Activated T-cell treated with anti-CD3 and anti-CD28 coated beads, Interleukin-2, amount 50 U/mL, for 72 hours (primary cell): Measurements from ENCODE around the gene NKAPL. TPM values are rescaled to one million over a fixed set of nuclear protein-coding genes. Genes with fewer than 3 reads are reported as not detected.

Experiments
- ATAC-seq, 2 donors: fragments of 150-1000 bp; cut with Tn5 transposase; replicated peaks in 1 of 2; 2 replicates each; pipeline ENCODE4 v1.10.0; 2021; ENCODE audit warnings: moderate library complexity in 2 of 2, mild to moderate bottlenecking in 1 of 2
- DNase-seq, 2 donors: peaks; one replicate each; pipeline ENCODE4 v3.0.0; 2021 to 2022; ENCODE audit warnings: mixed read lengths in 1 of 2
- H3K27ac Mint-ChIP-seq: one replicate; pipeline ENCODE4 v1.8.0; 2022; ENCODE audit warnings: mild to moderate bottlenecking, moderate library complexity, mixed read lengths
- H3K27me3 Mint-ChIP-seq: one replicate; pipeline ENCODE4 v1.8.0; 2022; ENCODE audit warnings: low read depth, mixed read lengths
- H3K36me3 Mint-ChIP-seq, 2 donors: one replicate each; pipeline ENCODE4 v1.8.0; 2022; ENCODE audit warnings: mixed read lengths in 2 of 2, mild to moderate bottlenecking in 1 of 2; ENCODE audit not compliant: insufficient read depth in 2 of 2
- H3K4me1 Mint-ChIP-seq: one replicate; pipeline ENCODE4 v1.8.0; 2022; ENCODE audit warnings: low read depth, mixed read lengths
- H3K4me3 Mint-ChIP-seq, 2 donors: one replicate each; pipeline ENCODE4 v1.8.0; 2022; ENCODE audit warnings: mild to moderate bottlenecking in 2 of 2, mixed read lengths in 2 of 2, moderate library complexity in 2 of 2
- H3K9me3 Mint-ChIP-seq, 2 donors: one replicate each; pipeline ENCODE4 v1.8.0; 2022; ENCODE audit warnings: mixed read lengths in 2 of 2
- total RNA-seq, 2 donors: library from RNA; stranded (reverse); gene quantifications; one replicate each; pipeline ENCODE4 v1.2.3, GENCODE V29; 2022

The NKAPL gene
- total RNA-seq, 2 donors from 2014 or later: 0.14 TPM; not detected in 1

DNA sequence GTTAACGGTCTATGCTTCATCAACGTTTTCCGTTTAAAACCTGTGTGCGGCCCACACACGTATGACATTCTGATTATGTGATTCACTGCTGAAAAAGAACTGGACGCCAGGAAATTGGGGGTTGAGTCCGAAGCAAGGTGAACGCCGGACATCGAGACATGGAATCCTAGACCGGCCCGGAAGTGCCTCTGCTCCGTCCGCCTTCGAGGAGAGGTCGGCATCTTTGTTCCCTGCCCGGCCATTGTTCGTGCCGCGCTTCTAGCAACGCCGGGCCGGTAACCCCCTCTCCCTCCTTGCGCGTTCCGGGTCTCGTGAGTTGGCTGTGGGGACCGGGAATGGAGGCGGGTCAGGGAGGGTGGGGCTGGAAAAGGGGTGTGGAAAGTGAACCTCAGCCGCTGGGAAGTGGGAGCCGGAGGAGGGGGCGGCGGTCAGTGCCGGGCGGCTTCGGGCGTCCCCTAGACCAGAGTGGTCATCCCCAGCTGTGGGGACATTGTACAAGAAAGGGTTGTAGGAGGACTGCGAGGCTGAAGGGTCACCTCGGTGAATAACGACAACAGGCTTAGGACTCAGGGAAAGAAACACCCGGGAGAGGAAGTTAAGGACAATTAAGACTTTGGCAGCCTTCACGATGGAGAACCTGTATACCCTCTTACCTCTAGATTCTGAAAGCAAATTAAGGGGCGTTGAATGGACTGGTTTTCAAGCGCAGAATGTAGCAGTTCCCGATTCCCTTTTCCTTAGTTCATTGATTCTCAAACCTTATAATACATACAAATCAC lies 33.9 kb upstream of the NKAPL start, which contains the start of gene ZSCAN9:
Gene ZSCAN9, plus strand, starts transcription at position 220 of the 779 bp plus-strand sequence. CDS start 1,810 bp downstream, outside the sequence.
- peaks cover 15% of the 10 kb centered on the region for H3K4me1 Mint-ChIP-seq
- H3K36me3 Mint-ChIP-seq: peaks cover 3 to 5% of the 10 kb centered on the region in 2 donors
- DNase-seq (peak; percentile 64 to 75), ATAC-seq (peak; percentile 83 to 97)
- H3K4me3 Mint-ChIP-seq: peak within 1 kb of the TSS; percentile 82 to 85
- H3K9me3 Mint-ChIP-seq: no peaks in the 10 kb centered on the region
- peaks cover 54% of the 10 kb centered on the region for H3K27me3 Mint-ChIP-seq
- H3K27ac Mint-ChIP-seq: peak within 1 kb of the TSS; percentile 46

DNA sequence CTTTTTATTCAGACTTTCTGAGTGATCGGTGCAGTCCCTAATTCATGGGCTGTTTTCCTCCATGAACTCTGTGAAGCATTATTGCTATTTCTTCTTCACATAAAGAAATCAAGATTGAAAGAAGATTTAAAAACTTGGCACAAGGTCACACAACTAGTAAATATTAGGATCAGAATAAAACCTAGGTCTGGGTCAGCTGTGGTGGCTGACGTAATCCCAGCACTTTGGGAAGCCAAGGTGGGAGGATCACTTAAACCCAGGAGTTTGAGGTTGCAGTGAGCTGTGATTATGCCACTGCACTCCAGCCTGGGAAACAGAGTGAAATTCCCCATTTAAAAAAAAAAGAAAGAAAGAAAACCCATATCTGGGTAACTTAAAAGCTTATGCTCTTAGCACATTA lies 32.6 kb upstream of the NKAPL start:
- DNase-seq: no peak
- Mint-ChIP-seq H3K9me3 (no peaks in the 10 kb centered on the region), H3K4me1 (peaks cover 9% of the 10 kb centered on the region), H3K4me3 (no peak overlapping the region), H3K36me3 (peaks cover 6 to 8% of the 10 kb centered on the region in 2 donors), H3K27me3 (peaks cover 42% of the 10 kb centered on the region), H3K27ac (no peak overlapping the region)
- no peak for ATAC-seq

DNA sequence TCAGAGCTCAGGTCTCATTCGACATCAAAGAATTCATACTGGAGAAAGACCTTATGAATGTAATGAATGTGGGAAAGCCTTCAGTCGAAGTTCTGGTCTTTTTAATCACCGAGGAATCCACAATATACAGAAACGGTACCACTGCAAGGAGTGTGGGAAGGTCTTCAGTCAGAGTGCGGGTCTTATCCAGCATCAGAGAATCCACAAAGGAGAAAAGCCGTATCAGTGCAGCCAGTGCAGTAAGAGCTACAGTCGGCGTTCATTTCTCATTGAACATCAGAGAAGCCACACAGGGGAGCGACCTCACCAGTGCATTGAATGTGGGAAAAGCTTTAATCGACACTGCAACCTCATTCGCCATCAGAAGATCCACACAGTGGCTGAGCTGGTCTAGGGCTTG lies 26.3 kb upstream of the NKAPL start:
- peaks cover 5% of the 10 kb centered on the region for H3K4me1 Mint-ChIP-seq
- H3K4me3 Mint-ChIP-seq: no peak overlapping the region
- ATAC-seq (no peak), DNase-seq (no peak)
- no peaks in the 10 kb centered on the region for H3K27me3 Mint-ChIP-seq
- peaks cover 5 to 8% of the 10 kb centered on the region in 2 donors for H3K36me3 Mint-ChIP-seq
- H3K9me3 Mint-ChIP-seq: no peaks in the 10 kb centered on the region
- H3K27ac Mint-ChIP-seq: no peak overlapping the region

DNA sequence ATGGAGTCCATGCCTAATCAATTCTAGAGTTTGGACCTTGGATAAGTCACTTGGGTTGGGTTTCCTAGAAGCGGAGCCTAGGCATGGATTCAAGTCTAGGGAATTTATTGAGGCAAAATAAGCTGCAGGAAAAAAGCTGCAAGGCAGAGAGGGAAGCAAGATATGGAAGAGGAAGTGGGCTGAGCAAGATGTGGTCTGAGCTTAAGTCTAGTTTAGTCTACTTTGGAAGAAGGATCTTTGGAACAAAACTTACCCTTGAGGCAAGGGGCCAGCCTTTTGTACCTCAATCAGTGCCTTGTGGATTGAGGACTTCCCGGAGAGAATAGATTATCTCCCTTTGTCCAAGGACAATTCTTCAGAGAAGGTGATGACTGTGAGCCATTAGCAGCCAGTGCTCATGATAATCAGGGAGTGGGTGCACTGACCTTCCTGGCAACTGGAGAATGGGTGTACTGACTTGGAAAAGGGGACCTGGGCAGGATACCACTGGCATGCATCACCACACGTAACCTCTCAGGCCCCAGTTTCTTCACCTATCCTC lies 23.1 kb upstream of the NKAPL start:
- ATAC-seq: no peak

DNA sequence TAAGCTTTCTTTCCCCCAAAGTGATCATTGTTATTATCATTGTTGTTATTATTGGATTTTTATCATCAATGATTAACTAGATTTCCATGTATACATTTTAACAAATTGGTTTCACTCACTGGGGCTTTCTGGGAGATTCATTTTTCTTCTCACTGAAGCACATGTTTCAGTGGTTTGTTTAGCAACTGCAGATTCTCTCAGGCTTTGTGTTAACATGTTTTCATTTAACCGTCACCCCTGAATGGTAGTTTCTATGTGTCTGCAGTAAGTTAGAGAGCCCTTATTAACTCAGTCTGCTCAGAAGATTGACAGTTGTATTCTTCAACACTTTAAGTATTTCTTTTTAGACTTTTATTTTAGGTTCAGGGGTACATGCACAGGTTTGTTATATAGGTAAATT lies 19.5 kb upstream of the NKAPL start:
- DNase-seq (no peak), ATAC-seq (no peak)
- no peaks in the 10 kb centered on the region for H3K4me1 Mint-ChIP-seq
- H3K4me3 Mint-ChIP-seq: no peak overlapping the region
- peaks cover 0 to 3% of the 10 kb centered on the region in 2 donors for H3K36me3 Mint-ChIP-seq
- H3K27me3 Mint-ChIP-seq: no peaks in the 10 kb centered on the region
- no peak overlapping the region for H3K27ac Mint-ChIP-seq
- peaks cover 0 to 2% of the 10 kb centered on the region in 2 donors for H3K9me3 Mint-ChIP-seq

More for the DNA sequence above, 23.1 kb upstream of the NKAPL start:
- Mint-ChIP-seq H3K27ac (no peak overlapping the region), H3K27me3 (no peaks in the 10 kb centered on the region), H3K4me3 (no peak overlapping the region), H3K9me3 (peaks cover 0 to 2% of the 10 kb centered on the region in 2 donors), H3K4me1 (peaks cover 5% of the 10 kb centered on the region), H3K36me3 (peaks cover 3 to 4% of the 10 kb centered on the region in 2 donors)
- DNase-seq: no peak

DNA sequence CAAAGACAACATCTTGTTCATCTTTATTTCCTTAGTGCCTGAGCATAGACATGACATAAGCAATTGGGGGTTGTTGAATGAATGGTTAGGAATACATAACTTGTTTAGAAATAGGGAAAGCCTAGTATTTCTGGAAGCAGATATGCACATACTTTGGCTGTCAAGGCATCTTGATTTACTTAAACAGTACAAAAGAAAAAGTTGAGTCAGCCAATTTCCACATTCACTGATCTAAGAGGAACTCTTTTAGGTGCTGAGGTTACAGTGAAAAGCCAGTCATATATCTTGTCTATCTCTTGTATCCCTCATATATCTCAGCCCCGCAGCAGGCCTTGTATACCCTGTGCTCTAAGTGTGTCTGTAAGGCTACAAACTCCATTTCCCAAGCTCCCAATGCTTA lies 18.6 kb upstream of the NKAPL start:
- H3K27me3 Mint-ChIP-seq: no peaks in the 10 kb centered on the region
- DNase-seq (no peak), ATAC-seq (no peak)
- no peaks in the 10 kb centered on the region for H3K4me1 Mint-ChIP-seq
- H3K4me3 Mint-ChIP-seq: no peak overlapping the region
- peaks cover 0 to 2% of the 10 kb centered on the region in 2 donors for H3K9me3 Mint-ChIP-seq
- peaks cover 2 to 6% of the 10 kb centered on the region in 2 donors for H3K36me3 Mint-ChIP-seq
- no peak overlapping the region for H3K27ac Mint-ChIP-seq

DNA sequence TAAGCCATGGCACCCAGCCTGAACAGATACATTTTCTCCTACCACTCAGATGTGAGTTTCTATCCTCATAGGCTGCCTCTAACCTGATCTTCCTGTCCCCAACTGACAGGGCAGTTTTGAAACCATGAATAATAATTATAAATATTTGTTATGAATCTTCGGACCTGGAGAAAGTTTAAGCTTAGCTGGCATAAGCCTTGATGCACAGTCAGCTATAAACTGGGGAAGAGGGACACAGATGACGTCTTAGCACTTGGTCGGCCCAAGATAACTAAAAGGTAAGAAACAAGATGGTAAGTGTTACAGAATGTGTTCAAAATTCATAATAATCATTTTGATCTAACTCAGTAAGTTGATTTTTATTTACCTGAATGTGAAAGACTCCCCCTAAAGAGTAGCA lies 15.2 kb upstream of the NKAPL start:
- ATAC-seq (no peak), DNase-seq (no peak)
- Mint-ChIP-seq H3K4me3 (no peak overlapping the region), H3K4me1 (no peaks in the 10 kb centered on the region), H3K27me3 (no peaks in the 10 kb centered on the region), H3K9me3 (no peaks in the 10 kb centered on the region), H3K27ac (no peak overlapping the region), H3K36me3 (peaks cover 11 to 21% of the 10 kb centered on the region in 2 donors)

DNA sequence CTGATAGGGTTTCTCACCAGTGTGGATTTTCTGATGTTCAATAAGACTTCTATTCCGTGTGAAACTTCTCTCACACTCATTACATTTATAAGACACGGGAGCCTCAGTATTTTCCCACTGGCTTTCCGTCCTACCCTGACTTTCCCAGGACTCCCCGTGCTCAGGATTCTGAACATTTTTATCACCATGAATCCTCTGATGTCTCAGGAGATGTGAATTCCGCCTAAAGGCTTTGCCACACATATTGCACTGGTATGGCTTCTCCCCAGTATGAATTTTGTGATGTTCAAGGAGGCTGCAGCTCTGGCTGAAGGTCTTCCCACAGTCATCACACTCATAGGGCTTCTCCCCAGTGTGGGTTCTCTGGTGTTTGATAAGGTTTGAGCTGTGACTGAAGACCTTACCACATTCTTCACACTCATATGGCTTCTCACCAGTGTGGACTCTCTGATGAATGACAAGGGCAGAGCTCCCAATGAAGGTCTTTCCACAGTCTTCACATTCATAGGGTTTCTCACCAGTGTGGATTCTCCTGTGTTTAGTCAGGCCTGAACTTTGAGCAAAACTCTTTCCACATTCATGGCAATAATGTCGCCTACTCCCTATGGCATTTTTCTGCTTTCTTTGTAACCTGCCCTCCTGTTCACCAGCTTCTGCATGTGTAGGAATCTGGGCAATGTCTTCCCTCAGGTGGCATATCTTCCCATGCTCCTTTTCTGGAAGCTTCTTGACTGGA lies 13.7 kb upstream of the NKAPL start:
- Mint-ChIP-seq H3K4me3 (no peak overlapping the region), H3K4me1 (peaks cover 9% of the 10 kb centered on the region), H3K27ac (no peak overlapping the region), H3K9me3 (no peaks in the 10 kb centered on the region), H3K27me3 (no peaks in the 10 kb centered on the region), H3K36me3 (peaks cover 11 to 19% of the 10 kb centered on the region in 2 donors)
- ATAC-seq (no peak), DNase-seq (no peak)

DNA sequence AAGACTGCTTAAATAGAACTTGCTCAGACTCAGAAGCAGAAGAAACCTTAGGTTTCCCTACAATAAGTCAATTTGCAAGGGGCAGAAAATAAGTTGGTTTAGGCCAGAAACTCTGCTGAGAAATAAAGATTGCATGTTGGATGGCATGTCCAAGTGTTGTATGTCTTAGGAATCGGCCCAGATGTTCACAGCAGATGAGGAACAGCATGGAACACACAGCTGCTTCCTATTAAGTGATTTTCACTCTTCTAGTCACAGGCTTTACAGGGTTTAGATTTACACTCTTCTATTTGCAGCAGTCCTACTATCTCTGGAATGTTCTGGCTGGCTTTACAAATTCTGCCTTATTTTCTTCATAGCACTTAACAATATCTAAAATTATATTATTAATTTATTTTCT lies 10.2 kb upstream of the NKAPL start:
- Mint-ChIP-seq H3K4me3 (no peak overlapping the region), H3K27ac (no peak overlapping the region), H3K27me3 (no peaks in the 10 kb centered on the region), H3K4me1 (peaks cover 27% of the 10 kb centered on the region), H3K36me3 (peaks cover 15 to 24% of the 10 kb centered on the region in 2 donors), H3K9me3 (peaks cover 0 to 3% of the 10 kb centered on the region in 2 donors)
- ATAC-seq: no peak
- DNase-seq: no peak

DNA sequence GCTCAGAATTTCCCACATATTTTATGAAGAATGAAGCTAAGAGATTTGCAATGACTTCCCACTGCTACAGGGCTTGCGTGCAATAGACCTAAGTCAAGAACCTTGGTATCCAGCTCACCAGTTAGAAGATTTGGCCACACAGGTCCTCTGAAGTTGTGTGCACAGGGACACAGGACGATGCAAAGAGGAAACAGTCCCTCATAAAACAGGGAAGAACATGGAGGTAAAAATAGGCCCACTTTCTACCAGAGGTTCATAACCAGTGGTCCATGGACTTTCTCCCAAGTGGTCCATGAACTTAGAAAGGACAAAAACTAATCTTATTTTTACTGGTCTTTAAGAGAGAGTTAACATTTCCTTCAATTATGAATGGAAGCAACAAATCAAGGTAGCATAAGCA lies 8.3 kb upstream of the NKAPL start:
- ATAC-seq (no peak), DNase-seq (no peak)
- Mint-ChIP-seq H3K27ac (peak overlapping the region; percentile 65), H3K27me3 (no peaks in the 10 kb centered on the region), H3K36me3 (peaks cover 12 to 19% of the 10 kb centered on the region in 2 donors), H3K9me3 (peaks cover 0 to 3% of the 10 kb centered on the region in 2 donors), H3K4me3 (peak overlapping the region; percentile 70 to 100), H3K4me1 (peaks cover 29% of the 10 kb centered on the region)

DNA sequence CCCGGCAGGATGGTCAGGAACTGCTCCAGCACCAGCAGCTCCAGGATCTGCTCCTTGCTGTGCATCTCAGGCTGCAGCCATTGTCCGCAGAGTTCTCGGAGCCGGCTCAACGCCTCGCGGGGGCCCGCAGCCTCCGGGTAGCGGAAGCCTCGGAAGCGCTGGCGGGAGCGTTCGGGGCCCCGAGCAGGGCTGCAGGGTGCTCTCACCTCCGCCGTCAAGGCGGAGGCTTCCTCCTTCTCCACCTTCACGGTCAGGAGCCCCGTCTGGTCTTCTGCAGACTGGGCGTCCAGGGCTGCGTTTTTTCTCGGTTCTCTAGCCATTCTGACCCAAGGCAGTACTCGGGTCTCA lies 7.5 kb upstream of the NKAPL start:
- Mint-ChIP-seq H3K36me3 (peaks cover 8 to 15% of the 10 kb centered on the region in 2 donors), H3K27ac (peak overlapping the region; percentile 6), H3K4me3 (peak overlapping the region; percentile 97 to 100), H3K27me3 (no peaks in the 10 kb centered on the region), H3K4me1 (peaks cover 29% of the 10 kb centered on the region), H3K9me3 (peaks cover 0 to 3% of the 10 kb centered on the region in 2 donors)
- ATAC-seq (peak; percentile 71 to 77), DNase-seq (peak; percentile 47 to 48)

DNA sequence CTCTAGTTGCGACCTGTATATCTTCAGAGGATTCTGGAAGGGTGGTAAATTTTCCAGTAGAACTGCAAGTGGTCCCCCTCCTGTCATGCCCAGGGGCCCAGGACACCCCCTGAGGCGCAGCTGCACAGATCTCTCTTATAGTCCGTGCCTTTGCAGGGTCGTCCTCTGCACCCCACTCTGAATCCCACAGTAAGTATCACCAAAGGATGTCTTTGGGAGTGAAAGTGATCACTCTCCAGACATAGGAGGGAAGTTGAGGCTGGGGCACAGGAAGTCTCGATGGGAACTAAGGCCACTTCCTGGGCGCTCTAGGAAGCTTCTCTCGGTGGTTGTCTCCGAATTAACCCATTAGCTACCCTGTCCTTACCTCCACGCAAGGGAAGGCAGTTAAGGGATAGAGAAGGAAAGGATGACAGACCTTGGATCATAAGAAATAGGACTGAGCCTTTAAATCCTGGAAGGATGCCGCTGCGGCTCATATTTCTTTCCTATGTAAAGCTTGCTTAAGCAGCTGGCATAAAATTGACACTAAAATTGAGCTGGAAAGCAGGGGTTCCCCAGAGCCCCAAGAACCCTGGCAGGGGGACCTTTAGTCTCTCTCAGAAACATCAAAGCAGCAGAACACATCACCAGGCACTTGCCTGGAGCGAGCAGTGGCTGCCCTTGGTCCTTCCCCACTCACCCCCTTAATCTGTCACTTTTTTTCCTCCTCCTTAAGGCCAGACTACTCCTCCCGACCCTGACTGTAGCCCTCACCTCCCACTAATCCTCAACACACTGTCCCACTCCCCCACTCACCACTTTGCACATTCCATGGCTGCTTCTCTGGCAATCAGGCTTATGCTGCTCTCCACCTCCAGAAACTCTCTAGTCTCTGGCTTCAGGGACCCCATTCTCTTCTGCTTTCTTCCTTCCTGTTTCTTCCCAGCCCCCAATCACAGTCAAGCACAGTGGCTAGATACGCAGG lies 6.8 kb upstream of the NKAPL start, which contains the start of gene ZKSCAN4:
Gene ZKSCAN4, minus strand, starts transcription at position 261 of the 967 bp plus-strand sequence. CDS start 289 bp downstream, outside the sequence.
- Mint-ChIP-seq H3K27me3 (no peaks in the 10 kb centered on the region), H3K36me3 (peaks cover 6 to 13% of the 10 kb centered on the region in 2 donors), H3K9me3 (peaks cover 0 to 3% of the 10 kb centered on the region in 2 donors), H3K4me1 (peaks cover 29% of the 10 kb centered on the region), H3K27ac (peak within 1 kb of the TSS; percentile 6), H3K4me3 (peak within 1 kb of the TSS; percentile 97 to 100)
- DNase-seq: peak; percentile 83 to 85
- ATAC-seq: peak; percentile 81 to 91
